Erythroblast (primary cell): ENCODE data around the gene IFIT3.

Source experiments
- DNase-seq, 2 experiments: peaks; one replicate each; lab custom pipeline; 2025; lab: John Stamatoyannopoulos, UW
- GATA1 ChIP-seq: IDR thresholded peaks from 2 replicates; pipeline ENCODE4 v1.6.1; 2011; ENCODE audit warnings: low read depth, mild to moderate bottlenecking, control low read depth, low read length, moderate library complexity
- POLR2A ChIP-seq: IDR thresholded peaks from 2 replicates; pipeline ENCODE4 v1.6.1; 2011; ENCODE audit warnings: mild to moderate bottlenecking, low read length

The IFIT3 gene

GRCh38 chr10:89369156-89370105 lies 41.6 kb downstream of the IFIT3 start:
- DNase-seq, result peak; percentile 35 to 39
- no peak for TF ChIP-seq POLR2A
- TF ChIP-seq GATA1, result no peak

- TF ChIP-seq GATA1 (no peak), POLR2A (no peak)
- DNase-seq, result peak; percentile 50 to 82
These were observed 43.3 kb downstream of the IFIT3 start for GRCh38 chr10:89371079-89371478.

- peak; percentile 50 to 73 for DNase-seq
- TF ChIP-seq GATA1 (no peak), POLR2A (no peak)
These were observed 44.2 kb downstream of the IFIT3 start for GRCh38 chr10:89371987-89372386.

- peak; percentile 88 to 91 for DNase-seq
- TF ChIP-seq POLR2A, result no peak
- TF ChIP-seq GATA1, result no peak
These were observed 46.3 kb downstream of the IFIT3 start for GRCh38 chr10:89373916-89374711.

GRCh38 chr10:89374713-89375141 lies 46.9 kb downstream of the IFIT3 start:
- peak; percentile 85 to 92 for DNase-seq
- TF ChIP-seq POLR2A, result no peak
- peak; percentile 19 for TF ChIP-seq GATA1

- TF ChIP-seq GATA1 (no peak), POLR2A (no peak)
- DNase-seq, result peak; percentile 64 to 71
These were observed 50.2 kb downstream of the IFIT3 start, which contains the start of gene IFIT1B for GRCh38 chr10:89377705-89378637. IFIT1B (plus strand) TSS chr10:89378056; CDS start chr10:89378136, 80 bp downstream.

GRCh38 chr10:89379103-89379502 lies 51.3 kb downstream of the IFIT3 start:
- DNase-seq, result no peak
- TF ChIP-seq POLR2A, result no peak
- no peak for TF ChIP-seq GATA1

- TF ChIP-seq GATA1 (no peak), POLR2A (no peak)
These were observed 55.0 kb downstream of the IFIT3 start for GRCh38 chr10:89382757-89383156.

GRCh38 chr10:89384474-89385340 lies 56.9 kb downstream of the IFIT3 start:
- no peak for DNase-seq
- no peak for TF ChIP-seq POLR2A
- TF ChIP-seq GATA1, result no peak

More at GRCh38 chr10:89382757-89383156, 55.0 kb downstream of the IFIT3 start:
- no peak for DNase-seq

GRCh38 chr10:89388806-89389205 lies 61.0 kb downstream of the IFIT3 start:
- no peak for TF ChIP-seq GATA1
- no peak for TF ChIP-seq POLR2A
- no peak for DNase-seq

- TF ChIP-seq GATA1 (no peak), POLR2A (no peak)
- DNase-seq, result peak; percentile 33 to 39
These were observed 61.5 kb downstream of the IFIT3 start for GRCh38 chr10:89389254-89389653.
